ENCODE measurements around the gene ARL6.

The ARL6 gene

GRCh38 chr3:97838393-97838792 lies 73.8 kb downstream of the ARL6 start:
- no peak for TF ChIP-seq CTCF (IDR thresholded peaks at IDR 0.05; ENCODE audit: extremely low read depth, insufficient read depth, missing control alignments)
- no peak for DNase-seq (ENCODE audit: low spot score)
- in situ Hi-C loops (cut with MboI; ENCODE audit: low pct_unique_long_range_greater_than_20kb, low sequenced_read_pairs, unreplicated experiment) = no loop called here

- in situ Hi-C loops (cut with MboI; ENCODE audit: low pct_unique_long_range_greater_than_20kb, low sequenced_read_pairs, unreplicated experiment) = no loop called here
- no peak for TF ChIP-seq CTCF (IDR thresholded peaks at IDR 0.05; ENCODE audit: extremely low read depth, insufficient read depth, missing control alignments)
- no peak for DNase-seq (ENCODE audit: low spot score)
Measured at GRCh38 chr3:97839944-97840343, 75.4 kb downstream of the ARL6 start.

- no peak for TF ChIP-seq CTCF (IDR thresholded peaks at IDR 0.05; ENCODE audit: extremely low read depth, insufficient read depth, missing control alignments)
- in situ Hi-C loops (cut with MboI; ENCODE audit: low pct_unique_long_range_greater_than_20kb, low sequenced_read_pairs, unreplicated experiment) = no loop called here
- no peak for DNase-seq (ENCODE audit: low spot score)
Measured at GRCh38 chr3:97841304-97841703, 76.7 kb downstream of the ARL6 start.

GRCh38 chr3:97841956-97842355 lies 77.4 kb downstream of the ARL6 start:
- no peak for TF ChIP-seq CTCF (IDR thresholded peaks at IDR 0.05; ENCODE audit: extremely low read depth, insufficient read depth, missing control alignments)
- in situ Hi-C loops (cut with MboI; ENCODE audit: low pct_unique_long_range_greater_than_20kb, low sequenced_read_pairs, unreplicated experiment) = no loop called here
- no peak for DNase-seq (ENCODE audit: low spot score)

- TF ChIP-seq CTCF (IDR thresholded peaks at IDR 0.05; ENCODE audit: extremely low read depth, insufficient read depth, missing control alignments) = no peak
- in situ Hi-C loops (cut with MboI; ENCODE audit: low pct_unique_long_range_greater_than_20kb, low sequenced_read_pairs, unreplicated experiment) = no loop called here
- no peak for DNase-seq (ENCODE audit: low spot score)
Measured at GRCh38 chr3:97848779-97849178, 84.2 kb downstream of the ARL6 start.
